Smooth muscle cell of bladder (primary cell): Measurements from ENCODE around the gene VPS52. TPM values are rescaled to one million over a fixed set of nuclear protein-coding genes. Genes with fewer than 3 reads are reported as not detected.

Source experiments
- total RNA-seq: library from RNA; depleted of rRNA; stranded (reverse); fragments of >200 nt; gene quantifications from 2 replicates; pipeline ENCODE4 v1.2.3, GENCODE V29; 2014

VPS52 gene, protein sequence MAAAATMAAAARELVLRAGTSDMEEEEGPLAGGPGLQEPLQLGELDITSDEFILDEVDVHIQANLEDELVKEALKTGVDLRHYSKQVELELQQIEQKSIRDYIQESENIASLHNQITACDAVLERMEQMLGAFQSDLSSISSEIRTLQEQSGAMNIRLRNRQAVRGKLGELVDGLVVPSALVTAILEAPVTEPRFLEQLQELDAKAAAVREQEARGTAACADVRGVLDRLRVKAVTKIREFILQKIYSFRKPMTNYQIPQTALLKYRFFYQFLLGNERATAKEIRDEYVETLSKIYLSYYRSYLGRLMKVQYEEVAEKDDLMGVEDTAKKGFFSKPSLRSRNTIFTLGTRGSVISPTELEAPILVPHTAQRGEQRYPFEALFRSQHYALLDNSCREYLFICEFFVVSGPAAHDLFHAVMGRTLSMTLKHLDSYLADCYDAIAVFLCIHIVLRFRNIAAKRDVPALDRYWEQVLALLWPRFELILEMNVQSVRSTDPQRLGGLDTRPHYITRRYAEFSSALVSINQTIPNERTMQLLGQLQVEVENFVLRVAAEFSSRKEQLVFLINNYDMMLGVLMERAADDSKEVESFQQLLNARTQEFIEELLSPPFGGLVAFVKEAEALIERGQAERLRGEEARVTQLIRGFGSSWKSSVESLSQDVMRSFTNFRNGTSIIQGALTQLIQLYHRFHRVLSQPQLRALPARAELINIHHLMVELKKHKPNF
- 36.6 and 36.8 TPM in 2 replicates for total RNA-seq

GRCh38 chr6:33271468-33272274, at the start of gene VPS52, which contains the start of gene RPS18:
VPS52 (minus strand) TSS chr6:33271876; CDS start chr6:33271675, 201 bp downstream.
RPS18 (plus strand) TSS chr6:33272075; CDS start chr6:33272120, 45 bp downstream.

GRCh38 chr6:33317669-33318425, 46.2 kb upstream of the VPS52 start, which contains the start of gene ZBTB22:
ZBTB22 (minus strand) TSS chr6:33317744; CDS start chr6:33316916, 828 bp downstream.

GRCh38 chr6:33313709-33314514, 42.2 kb upstream of the VPS52 start, which contains the start of gene TAPBP:
TAPBP (minus strand) TSS chr6:33314078; CDS start chr6:33314041, 37 bp downstream.

DNA sequence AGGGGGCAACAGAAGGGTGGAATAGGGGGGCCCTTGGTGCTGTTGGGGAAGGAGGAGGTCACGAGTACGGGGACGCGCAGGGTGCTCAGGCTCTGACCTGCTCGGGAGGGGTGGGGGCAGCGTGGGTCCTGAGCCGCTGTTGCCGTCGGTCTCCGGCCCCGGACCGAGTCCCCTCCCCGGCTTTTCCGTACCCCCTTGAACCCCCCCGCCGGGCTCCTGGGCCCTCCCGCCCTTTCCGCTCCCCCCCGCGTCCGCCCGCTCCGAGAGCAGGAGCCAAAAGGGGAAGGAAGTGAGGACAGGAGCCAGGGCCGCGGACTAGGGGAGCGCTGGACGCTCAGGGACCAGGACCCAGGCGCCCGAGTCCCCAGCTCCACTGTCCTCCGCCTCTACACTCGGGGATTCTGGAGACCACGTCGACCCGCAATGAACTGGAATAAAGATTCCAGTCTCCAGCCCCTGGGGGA, 27.1 kb upstream of the VPS52 start, which contains the start of gene RGL2:
RGL2 (minus strand) TSS at position 170 of the 464 bp plus-strand sequence. CDS start 332 bp downstream, outside the sequence.

DNA sequence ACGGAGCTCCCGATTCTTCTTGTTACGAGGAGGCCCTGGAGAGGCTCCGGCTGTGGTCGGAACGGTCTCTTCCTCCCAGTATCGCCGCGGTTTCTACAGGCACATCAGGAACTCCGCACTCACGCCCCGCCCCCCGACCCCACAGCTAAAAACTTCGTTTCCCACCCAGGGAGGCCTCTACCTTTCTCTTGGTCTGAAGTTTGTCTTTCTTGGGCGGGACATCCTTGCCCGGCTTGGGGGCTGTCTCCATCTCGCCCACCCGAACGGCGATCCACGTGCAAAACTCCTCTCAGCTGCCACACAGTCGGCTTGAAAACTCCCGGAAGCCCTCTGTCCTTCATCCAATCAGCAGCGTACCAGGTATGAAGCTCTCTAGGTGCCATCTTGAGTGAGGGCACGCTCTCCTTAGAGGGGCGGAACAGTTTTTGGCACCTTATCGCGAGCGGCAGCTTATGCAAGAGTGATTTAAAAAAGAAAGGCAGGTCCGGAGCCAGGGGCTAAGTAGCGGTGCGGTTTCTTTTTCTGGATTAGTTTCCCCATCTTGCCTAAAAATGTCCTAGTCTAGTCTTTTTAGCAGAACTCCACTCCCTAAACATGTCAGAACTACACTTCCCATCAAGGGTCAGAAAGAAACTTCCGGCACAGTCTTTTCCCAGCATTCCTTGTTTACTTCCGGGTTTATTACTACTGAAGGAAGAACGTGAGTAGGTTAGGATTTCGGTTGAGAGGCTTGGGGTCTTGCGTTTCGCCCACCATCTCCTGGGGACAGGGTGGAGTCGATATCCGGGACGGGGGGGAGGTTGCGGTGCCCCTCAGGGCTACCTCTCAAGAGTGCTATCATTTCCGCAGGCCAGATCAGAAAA, 17.5 kb upstream of the VPS52 start, which contains the start of the genes PFDN6 and WDR46:
PFDN6 (plus strand) TSS at position 681 of the 863 bp plus-strand sequence. CDS start 256 bp downstream, outside the sequence.
WDR46 (minus strand) TSS at position 319 of the 863 bp plus-strand sequence; CDS start at position 250, 69 bp downstream.

GRCh38 chr6:33276864-33277662, 5.4 kb upstream of the VPS52 start, which contains the start of gene B3GALT4:
B3GALT4 (plus strand) TSS chr6:33277123; CDS start chr6:33277420, 297 bp downstream.

DNA sequence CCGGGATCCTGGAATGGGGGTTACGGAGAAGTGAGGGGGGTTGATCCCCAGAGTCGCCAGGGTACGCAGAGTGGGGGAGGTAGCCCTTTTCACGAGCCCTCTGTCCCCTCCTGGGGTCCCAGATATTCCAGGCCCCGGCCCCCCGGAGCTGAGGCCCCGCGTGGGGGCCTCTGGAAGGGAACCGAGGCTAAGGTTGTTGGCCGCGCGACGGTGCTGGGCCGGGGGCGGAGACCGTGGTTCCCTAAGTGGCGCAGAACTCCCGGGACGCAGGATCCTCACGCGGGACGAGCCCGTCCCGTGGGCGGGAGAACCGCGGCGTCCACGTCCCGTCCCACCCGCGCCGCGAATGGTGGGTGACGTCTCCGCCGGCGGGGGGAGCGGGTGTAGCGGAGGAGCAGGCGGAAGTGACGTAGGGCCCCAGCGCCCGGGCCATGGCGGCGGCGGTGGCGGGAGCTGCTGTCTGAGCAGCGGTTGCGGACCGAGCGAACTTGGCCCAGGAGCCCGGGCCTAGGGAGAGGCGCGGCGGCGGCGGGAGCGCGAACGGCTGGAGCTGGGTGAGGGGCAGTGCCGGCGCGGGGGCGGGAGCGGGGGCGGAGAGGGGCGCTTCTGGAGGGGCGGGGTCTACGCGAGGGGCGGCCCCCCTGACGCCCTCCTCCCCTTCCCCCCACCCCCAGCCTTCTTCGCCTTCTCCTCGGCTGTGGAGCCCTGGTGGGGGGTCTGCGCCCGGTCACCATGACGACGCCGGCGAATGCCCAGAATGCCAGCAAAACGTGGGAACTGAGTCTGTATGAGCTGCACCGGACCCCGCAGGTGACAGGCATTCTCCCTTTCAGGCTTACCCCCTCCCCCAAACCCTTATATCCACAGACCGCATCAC, 63.3 kb downstream of the VPS52 start, which contains the start of gene RING1:
RING1 (plus strand) TSS at position 410 of the 877 bp plus-strand sequence; CDS start at position 733, 323 bp downstream.

GRCh38 chr6:33204415-33205190, 67.1 kb downstream of the VPS52 start, which contains the start of gene HSD17B8:
HSD17B8 (plus strand) TSS chr6:33204655; CDS start chr6:33204669, 14 bp downstream.

Other genes starting within 250 kb of the VPS52 start
- gene HLA-DPA1, start 198.2 kb downstream of the VPS52 start, total RNA-seq: 2.8 TPM in 1 of 2 replicates, not detected in the other
- gene HLA-DPB1, start 195.9 kb downstream of the VPS52 start, total RNA-seq: 2.3 and 15.9 TPM in 2 replicates
- 0.14 and 0.46 TPM in 2 replicates for gene COL11A2, start 79.4 kb downstream of the VPS52 start, total RNA-seq
- gene RXRB, start 71.2 kb downstream of the VPS52 start, total RNA-seq: 20.8 and 23.5 TPM in 2 replicates
- gene SLC39A7, start 71.0 kb downstream of the VPS52 start, total RNA-seq: 169 and 203 TPM in 2 replicates
- gene HSD17B8, start 67.2 kb downstream of the VPS52 start, total RNA-seq: 4.8 and 7.4 TPM in 2 replicates
- 26.2 and 38.6 TPM in 2 replicates for gene RING1, start 63.4 kb downstream of the VPS52 start, total RNA-seq
- gene RPS18, start 199 bp upstream of the VPS52 start, total RNA-seq: 7,769 and 8,323 TPM in 2 replicates
- gene B3GALT4, start 5.2 kb upstream of the VPS52 start, total RNA-seq: 7.1 and 8.8 TPM in 2 replicates
- gene WDR46, start 17.4 kb upstream of the VPS52 start, total RNA-seq: 88.8 and 89.3 TPM in 2 replicates
- 46.4 and 56.6 TPM in 2 replicates for gene PFDN6, start 17.7 kb upstream of the VPS52 start, total RNA-seq
- 11.4 and 17.9 TPM in 2 replicates for gene RGL2, start 27.1 kb upstream of the VPS52 start, total RNA-seq
- gene TAPBP, start 42.2 kb upstream of the VPS52 start, total RNA-seq: 44.2 and 51.1 TPM in 2 replicates
- gene ZBTB22, start 45.9 kb upstream of the VPS52 start, total RNA-seq: 18.6 and 20.2 TPM in 2 replicates
- gene DAXX, start 51.1 kb upstream of the VPS52 start, total RNA-seq: 48.2 and 53.4 TPM in 2 replicates
- gene KIFC1, start 119.9 kb upstream of the VPS52 start, total RNA-seq: 1.3 and 1.4 TPM in 2 replicates
- 17.1 and 20.0 TPM in 2 replicates for gene PHF1, start 139.1 kb upstream of the VPS52 start, total RNA-seq
- 145 and 158 TPM in 2 replicates for gene CUTA, start 146.2 kb upstream of the VPS52 start, total RNA-seq
- 1.7 and 3.9 TPM in 2 replicates for gene SYNGAP1, start 148.2 kb upstream of the VPS52 start, total RNA-seq
- gene ZBTB9, start 182.7 kb upstream of the VPS52 start, total RNA-seq: 2.8 and 4.1 TPM in 2 replicates